ENCODE data around the gene NARF. TPM values are rescaled to one million over a fixed set of nuclear protein-coding genes. Genes with fewer than 3 reads are reported as not detected.
"Not testable (repeated sequence)": the region's sequence is repeated elsewhere in the genome, so short reads cannot be mapped to it uniquely, and the experiment has no call there.

The NARF gene
- total RNA-seq, 1 experiment from 2014 or later = 58.5 TPM

DNA sequence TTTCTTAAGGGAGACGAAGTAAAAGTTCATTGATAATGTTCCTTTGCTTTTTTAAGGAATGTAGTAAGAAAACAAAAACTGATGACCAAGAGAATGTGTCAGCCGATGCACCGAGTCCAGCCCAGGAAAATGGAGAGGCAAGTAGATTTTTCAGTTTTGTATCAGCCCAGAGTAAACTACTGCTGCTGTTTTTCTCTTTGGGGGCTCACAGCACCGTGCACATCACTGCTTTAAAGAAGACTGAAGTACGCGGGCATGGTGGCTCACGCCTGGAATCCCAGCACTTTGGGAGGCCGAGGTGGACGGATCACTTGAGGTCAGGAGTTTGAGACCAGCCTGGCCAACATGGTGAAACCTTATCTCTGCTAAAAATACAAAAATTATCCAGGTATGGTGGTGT, 1.4 kb downstream of the NARF start:
- Histone ChIP-seq H3K36me3 (peaks cover 49% of the 10 kb centered on the region), H3K4me1 (replicated peaks) (peaks cover 14% of the 10 kb centered on the region)
- H3K27ac ChIP-seq; DNase-seq (ENCODE audit: low read depth in 1 of 2, low spot score in 2 of 2); H3K9me3 ChIP-seq (replicated peaks); H3K4me3 ChIP-seq; H3K27me3 ChIP-seq (replicated peaks): not testable (repeated sequence)

DNA sequence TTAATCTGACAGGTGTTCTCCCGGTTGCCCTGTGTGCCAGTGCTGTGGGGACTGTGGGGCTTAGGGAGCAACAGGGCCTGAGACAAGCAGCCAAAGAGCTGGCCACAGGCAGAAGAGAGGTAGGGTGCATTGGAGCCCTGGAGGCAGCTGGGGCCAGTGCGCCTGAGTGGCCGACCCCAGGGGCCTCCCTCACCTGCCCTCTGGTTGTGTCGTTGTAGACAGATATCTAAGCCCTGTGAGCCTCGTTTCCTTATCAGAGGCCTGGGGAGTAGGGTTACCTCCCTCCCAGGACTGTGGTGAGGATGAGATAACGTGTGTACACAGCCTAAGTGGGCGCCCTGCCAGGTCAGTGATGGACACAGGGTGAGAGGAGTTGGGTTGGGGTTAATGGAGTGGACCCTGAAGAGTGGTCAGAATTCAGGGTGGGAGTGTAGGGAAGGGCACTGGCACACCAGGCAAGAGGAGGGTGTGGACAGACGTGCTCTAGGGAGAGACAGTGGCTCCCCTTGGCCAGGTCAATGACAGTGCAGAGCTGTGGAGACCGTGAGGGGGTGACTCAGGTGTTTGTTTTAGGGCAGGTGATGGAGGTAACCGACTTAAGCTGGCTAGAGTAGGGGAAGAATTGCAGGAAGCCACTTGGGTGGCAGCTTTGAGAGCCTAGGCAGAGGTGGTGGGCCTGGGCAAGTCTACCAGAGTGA, 3.4 kb downstream of the NARF start:
- no peak overlapping the region for H3K4me3 ChIP-seq
- no peaks in the 10 kb centered on the region for H3K27me3 ChIP-seq (replicated peaks)
- H3K9me3 ChIP-seq (replicated peaks) = no peaks in the 10 kb centered on the region
- H3K36me3 ChIP-seq = peaks cover 70% of the 10 kb centered on the region
- H3K27ac ChIP-seq = no peak overlapping the region
- no peak for DNase-seq (ENCODE audit: low read depth in 1 of 2, low spot score in 2 of 2)
- peaks cover 14% of the 10 kb centered on the region for H3K4me1 ChIP-seq (replicated peaks)

DNA sequence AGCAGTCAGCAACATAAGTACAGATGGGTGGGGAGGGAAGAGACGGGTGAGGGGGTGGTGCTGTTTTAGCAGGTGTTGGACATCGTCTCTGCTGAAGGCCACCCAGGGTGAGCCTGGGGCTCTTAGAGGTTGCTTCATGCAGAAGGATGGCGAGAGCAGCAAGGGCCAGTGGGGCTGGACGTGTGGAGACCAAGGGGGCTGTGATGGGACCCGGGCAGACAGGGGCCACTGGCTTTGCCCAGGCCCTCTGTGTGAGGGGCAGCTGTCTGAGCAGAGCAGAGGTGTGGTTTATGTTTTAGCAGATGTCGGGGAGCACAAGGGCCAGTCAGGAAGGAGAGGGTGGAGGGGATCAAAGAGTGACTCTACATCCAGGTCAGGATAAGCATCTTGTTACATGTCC, 4.8 kb downstream of the NARF start:
- Histone ChIP-seq H3K4me3 (no peak overlapping the region), H3K4me1 (replicated peaks) (peaks cover 6% of the 10 kb centered on the region), H3K36me3 (peaks cover 78% of the 10 kb centered on the region), H3K27ac (no peak overlapping the region), H3K9me3 (replicated peaks) (no peaks in the 10 kb centered on the region), H3K27me3 (replicated peaks) (no peaks in the 10 kb centered on the region)
- DNase-seq (ENCODE audit: low read depth in 1 of 2, low spot score in 2 of 2) = no peak

DNA sequence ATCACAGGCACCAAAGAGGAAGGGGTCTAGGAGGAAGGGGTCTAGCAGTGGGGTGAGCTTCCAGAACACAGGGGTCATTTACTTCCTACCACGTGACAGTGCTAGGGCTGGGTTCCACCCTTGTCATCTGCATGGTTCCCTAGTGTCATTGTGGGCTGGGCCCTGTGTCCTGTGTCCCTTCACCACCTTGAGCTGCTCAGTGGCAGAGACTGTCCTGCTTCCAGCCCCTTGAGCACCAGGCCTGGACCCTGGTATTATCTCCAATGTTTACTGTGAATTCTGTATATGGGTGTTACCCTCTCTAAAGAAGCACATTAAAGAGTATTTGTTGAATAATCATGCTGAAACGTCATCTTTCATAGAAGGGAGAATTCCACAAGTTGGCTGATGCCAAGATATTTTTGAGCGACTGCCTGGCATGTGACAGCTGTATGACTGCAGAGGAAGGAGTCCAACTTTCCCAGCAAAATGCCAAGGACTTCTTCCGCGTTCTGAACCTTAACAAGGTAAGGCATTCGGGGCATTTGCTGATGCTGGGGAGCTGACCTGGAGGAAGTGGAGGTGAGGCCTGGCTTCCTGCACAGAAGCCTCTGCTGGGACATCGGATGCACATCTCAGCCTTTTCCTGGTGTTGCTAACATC, 5.5 kb downstream of the NARF start:
- peaks cover 81% of the 10 kb centered on the region for H3K36me3 ChIP-seq
- H3K27me3 ChIP-seq (replicated peaks) = no peaks in the 10 kb centered on the region
- no peak overlapping the region for H3K4me3 ChIP-seq
- H3K4me1 ChIP-seq (replicated peaks) = peaks cover 5% of the 10 kb centered on the region
- DNase-seq (ENCODE audit: low read depth in 1 of 2, low spot score in 2 of 2) = no peak
- H3K27ac ChIP-seq = no peak overlapping the region
- H3K9me3 ChIP-seq (replicated peaks) = no peaks in the 10 kb centered on the region

DNA sequence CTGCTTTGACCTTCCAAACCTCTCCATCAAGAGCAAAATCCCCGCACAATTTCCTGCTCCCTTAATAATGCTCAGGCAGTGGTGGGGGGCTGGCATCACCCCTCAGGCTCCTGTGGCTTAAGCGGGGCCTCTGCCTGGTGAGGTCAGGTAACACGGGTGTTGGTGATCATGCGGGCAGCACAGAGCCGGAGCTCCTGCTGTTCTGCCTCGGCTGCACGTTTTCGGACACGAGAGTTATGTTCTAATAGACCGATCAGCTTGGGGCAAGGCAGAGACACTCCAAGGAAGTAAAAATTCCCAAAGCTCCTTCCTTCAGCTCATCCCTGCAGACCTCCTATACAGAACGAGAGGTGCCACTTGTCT, 6.0 kb downstream of the NARF start:
- DNase-seq (ENCODE audit: low read depth in 1 of 2, low spot score in 2 of 2) = no peak
- Histone ChIP-seq H3K36me3 (peaks cover 86% of the 10 kb centered on the region), H3K9me3 (replicated peaks) (no peaks in the 10 kb centered on the region), H3K4me3 (no peak overlapping the region), H3K27ac (no peak overlapping the region), H3K27me3 (replicated peaks) (no peaks in the 10 kb centered on the region), H3K4me1 (replicated peaks) (peaks cover under 1% of the 10 kb centered on the region)

DNA sequence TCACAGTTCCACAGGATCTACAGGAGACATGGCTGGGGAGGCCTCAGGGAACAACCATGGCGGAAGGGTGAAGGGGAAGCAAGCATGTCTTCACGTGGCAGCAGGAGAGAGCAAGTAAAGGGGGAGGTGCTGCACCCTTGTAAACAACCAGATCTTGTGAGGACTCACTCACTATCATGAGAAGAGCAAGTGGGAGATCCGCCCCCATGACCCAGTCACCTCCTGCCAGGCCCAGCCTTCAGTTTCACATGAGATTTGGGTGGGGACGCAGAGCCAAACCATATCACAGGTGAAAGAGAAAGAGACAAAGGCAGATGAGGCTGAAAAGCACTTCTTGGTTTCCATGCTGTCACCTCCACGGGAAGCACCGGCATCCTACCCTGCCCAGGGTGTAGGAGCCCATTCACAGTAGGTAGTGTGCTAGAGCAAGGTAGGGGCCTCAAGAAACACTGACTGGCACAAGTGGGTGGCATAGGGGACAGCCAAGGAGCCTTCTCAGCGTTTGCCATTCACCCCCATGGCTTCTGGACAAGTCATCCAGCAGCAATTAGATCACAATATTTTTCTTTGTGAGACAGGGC, 6.6 kb downstream of the NARF start:
- no peak for DNase-seq (ENCODE audit: low read depth in 1 of 2, low spot score in 2 of 2)
- no peaks in the 10 kb centered on the region for H3K4me1 ChIP-seq (replicated peaks)
- no peaks in the 10 kb centered on the region for H3K27me3 ChIP-seq (replicated peaks)
- H3K9me3 ChIP-seq (replicated peaks) = no peaks in the 10 kb centered on the region
- H3K36me3 ChIP-seq = peaks cover 88% of the 10 kb centered on the region
- H3K27ac ChIP-seq = no peak overlapping the region
- H3K4me3 ChIP-seq = no peak overlapping the region

DNA sequence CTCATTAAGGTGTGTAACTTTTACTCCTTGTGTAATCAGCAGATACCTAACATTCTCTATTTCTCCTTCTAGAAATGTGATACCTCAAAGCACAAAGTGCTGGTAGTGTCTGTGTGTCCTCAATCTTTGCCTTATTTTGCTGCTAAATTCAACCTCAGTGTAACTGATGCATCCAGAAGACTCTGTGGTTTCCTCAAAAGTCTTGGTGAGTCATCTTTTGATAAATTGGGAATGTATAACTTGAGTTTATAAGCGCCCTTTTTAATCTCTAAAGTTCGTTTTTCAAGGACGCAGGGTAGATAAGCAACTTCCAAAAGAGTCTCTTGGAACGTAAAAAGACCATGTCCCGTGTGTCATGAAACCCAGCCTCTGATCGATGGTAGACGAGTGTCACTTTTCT, 10.2 kb downstream of the NARF start:
- Histone ChIP-seq H3K9me3 (replicated peaks) (no peaks in the 10 kb centered on the region), H3K27me3 (replicated peaks) (no peaks in the 10 kb centered on the region), H3K4me1 (replicated peaks) (no peaks in the 10 kb centered on the region), H3K27ac (no peak overlapping the region), H3K36me3 (peaks cover 78% of the 10 kb centered on the region), H3K4me3 (no peak overlapping the region)
- no peak for DNase-seq (ENCODE audit: low read depth in 1 of 2, low spot score in 2 of 2)

DNA sequence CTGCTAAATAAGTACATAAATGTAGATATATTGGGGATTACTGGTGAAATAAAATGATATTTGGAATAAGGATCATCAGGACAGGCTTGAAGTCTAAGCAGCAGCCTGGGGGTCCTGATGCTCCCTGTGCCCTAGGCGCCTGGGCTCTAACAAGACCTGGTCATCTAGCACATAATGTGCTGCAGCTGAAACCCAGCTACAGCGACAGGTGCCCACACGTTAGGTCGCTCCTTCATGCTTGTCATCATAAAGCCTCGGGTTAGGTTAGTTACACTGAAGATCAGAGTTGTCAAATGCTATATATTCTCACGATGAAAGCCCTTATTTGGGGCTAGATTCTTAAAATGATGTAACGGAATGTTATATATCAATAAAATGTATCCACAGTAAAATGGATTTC, 11.5 kb downstream of the NARF start:
- H3K27me3 ChIP-seq (replicated peaks) = no peaks in the 10 kb centered on the region
- no peak overlapping the region for H3K27ac ChIP-seq
- H3K9me3 ChIP-seq (replicated peaks) = no peaks in the 10 kb centered on the region
- H3K4me3 ChIP-seq = no peak overlapping the region
- no peaks in the 10 kb centered on the region for H3K4me1 ChIP-seq (replicated peaks)
- H3K36me3 ChIP-seq = peaks cover 78% of the 10 kb centered on the region
- no peak for DNase-seq (ENCODE audit: low read depth in 1 of 2, low spot score in 2 of 2)

DNA sequence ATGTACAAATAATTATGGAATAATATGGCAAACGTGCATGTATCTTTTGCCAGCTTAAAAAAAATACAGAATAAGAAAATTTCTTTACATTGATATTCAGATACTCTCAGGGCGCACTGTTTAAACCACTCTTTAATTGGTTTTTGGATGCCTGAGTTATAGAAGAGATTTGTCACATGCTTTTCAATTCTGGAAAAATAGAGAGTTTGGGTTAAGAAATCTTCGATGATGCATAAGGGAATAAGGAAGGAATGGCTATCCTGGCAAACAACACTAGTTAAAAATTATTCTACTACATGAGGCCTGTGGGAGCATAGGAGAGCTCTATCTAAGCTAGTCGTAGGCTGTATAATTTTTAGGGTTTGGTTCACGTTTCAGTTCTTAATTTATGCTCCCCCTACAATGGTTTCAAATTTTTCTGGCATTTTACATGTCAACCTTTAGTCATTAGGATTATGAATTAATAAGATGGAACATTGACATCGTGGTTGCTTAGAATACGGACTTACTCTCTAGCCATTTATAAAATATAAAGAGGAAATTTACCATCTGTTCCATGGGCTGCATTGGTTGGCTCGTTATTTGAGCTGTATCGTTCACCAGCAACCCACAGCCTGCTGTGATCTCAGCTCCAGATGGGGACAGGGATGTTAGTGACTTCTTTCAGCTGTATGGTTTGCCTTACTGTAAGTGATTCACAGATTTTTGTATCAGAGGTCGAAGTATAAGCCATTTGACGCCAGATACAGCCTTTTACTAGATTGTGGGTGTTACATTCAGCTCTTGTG, 15.9 kb downstream of the NARF start:
- no peaks in the 10 kb centered on the region for H3K27me3 ChIP-seq (replicated peaks)
- DNase-seq (ENCODE audit: low read depth in 1 of 2, low spot score in 2 of 2) = no peak
- H3K9me3 ChIP-seq (replicated peaks) = no peaks in the 10 kb centered on the region
- peaks cover 75% of the 10 kb centered on the region for H3K36me3 ChIP-seq
- H3K4me1 ChIP-seq (replicated peaks) = no peaks in the 10 kb centered on the region
- H3K27ac ChIP-seq = no peak overlapping the region
- no peak overlapping the region for H3K4me3 ChIP-seq

DNA sequence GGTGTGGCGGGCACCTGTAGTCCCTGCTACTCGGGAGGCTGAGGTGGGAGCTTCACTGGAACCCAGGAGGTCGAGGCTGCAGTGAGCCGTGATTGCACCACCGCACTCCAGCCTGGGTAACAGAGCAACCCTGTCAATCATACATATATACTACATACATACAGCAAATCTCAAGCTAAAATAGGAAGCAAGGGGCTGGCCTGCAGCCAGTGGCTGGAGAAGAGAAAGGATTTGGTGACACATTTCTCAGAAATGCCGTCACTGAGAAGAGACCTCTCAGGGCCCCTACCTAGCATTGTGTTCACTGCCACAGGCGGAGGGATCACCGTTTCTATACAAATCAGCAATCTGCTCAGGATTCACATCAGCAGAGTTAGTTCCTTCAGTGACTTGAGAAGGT, 16.9 kb downstream of the NARF start:
- Histone ChIP-seq H3K27me3 (replicated peaks) (no peaks in the 10 kb centered on the region), H3K27ac (no peak overlapping the region), H3K9me3 (replicated peaks) (no peaks in the 10 kb centered on the region), H3K36me3 (peaks cover 75% of the 10 kb centered on the region), H3K4me3 (no peak overlapping the region), H3K4me1 (replicated peaks) (no peaks in the 10 kb centered on the region)
- DNase-seq (ENCODE audit: low read depth in 1 of 2, low spot score in 2 of 2) = no peak

DNA sequence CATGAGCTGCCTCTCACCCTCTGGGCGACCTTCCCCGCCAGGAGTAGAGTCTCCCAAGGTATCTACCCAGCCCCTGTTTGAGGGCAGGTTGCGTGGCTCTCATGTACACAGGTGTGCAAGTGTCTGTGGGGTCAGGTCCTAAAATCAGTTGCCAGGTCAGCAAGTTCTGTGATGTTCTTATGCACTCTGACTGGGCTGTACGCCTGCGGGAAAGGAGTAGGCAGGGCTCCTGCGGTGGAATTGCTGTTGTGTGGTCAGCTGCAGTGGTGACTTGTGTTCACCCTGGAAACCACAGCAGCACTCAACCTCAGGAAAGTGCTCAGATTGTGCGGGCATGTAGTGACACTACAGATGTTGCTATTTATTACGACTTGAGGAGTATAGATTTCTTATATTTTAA, 19.4 kb downstream of the NARF start:
- Histone ChIP-seq H3K4me1 (replicated peaks) (no peaks in the 10 kb centered on the region), H3K36me3 (peaks cover 92% of the 10 kb centered on the region), H3K27ac (no peak overlapping the region), H3K4me3 (no peak overlapping the region), H3K27me3 (replicated peaks) (no peaks in the 10 kb centered on the region), H3K9me3 (replicated peaks) (no peaks in the 10 kb centered on the region)
- no peak for DNase-seq (ENCODE audit: low read depth in 1 of 2, low spot score in 2 of 2)

DNA sequence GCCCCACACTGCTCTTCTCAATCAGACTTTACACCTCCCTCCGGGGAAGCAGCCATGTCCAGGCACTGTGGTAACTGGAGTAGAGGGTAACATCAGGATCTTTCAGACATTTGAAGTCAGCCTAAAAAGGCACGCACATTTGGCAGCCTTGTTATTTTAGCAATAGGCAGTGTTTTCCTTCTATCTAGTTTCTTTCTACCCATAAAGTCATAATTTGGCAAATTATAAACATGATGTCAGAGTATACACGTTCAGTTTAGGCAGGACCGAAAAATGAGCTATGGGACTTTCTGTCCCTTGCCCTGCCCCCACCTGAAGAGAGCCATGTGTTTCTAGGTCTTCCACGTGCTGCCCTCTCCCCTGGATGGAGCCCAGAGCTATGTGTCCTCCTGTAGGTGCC, 21.1 kb downstream of the NARF start:
- no peak for DNase-seq (ENCODE audit: low read depth in 1 of 2, low spot score in 2 of 2)
- Histone ChIP-seq H3K36me3 (peaks cover 92% of the 10 kb centered on the region), H3K4me3 (no peak overlapping the region), H3K27ac (no peak overlapping the region), H3K9me3 (replicated peaks) (no peaks in the 10 kb centered on the region), H3K4me1 (replicated peaks) (no peaks in the 10 kb centered on the region), H3K27me3 (replicated peaks) (no peaks in the 10 kb centered on the region)

DNA sequence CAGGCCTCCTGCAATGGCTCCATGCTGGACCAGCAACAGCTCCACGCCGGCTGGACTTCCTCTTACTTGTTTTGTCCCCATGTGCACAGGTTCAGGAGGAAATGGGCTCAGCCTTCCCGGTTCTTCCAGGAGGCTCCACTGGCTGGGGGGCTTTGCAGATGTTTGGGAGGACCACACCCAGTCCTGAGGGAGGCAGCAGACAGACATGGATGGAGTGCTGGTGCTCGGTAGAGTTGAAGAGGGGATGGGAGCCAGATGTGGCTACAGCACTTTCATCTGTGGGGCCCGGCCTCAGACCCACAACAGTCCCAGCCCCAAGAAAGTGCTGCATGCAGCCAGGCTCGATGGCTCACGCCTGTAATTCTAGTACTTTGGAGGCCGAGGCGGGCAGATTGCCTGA, 21.8 kb downstream of the NARF start:
- Histone ChIP-seq H3K36me3 (peaks cover 92% of the 10 kb centered on the region), H3K4me3 (no peak overlapping the region), H3K27ac (no peak overlapping the region), H3K9me3 (replicated peaks) (no peaks in the 10 kb centered on the region), H3K27me3 (replicated peaks) (no peaks in the 10 kb centered on the region), H3K4me1 (replicated peaks) (no peaks in the 10 kb centered on the region)
- DNase-seq (ENCODE audit: low read depth in 1 of 2, low spot score in 2 of 2) = no peak

DNA sequence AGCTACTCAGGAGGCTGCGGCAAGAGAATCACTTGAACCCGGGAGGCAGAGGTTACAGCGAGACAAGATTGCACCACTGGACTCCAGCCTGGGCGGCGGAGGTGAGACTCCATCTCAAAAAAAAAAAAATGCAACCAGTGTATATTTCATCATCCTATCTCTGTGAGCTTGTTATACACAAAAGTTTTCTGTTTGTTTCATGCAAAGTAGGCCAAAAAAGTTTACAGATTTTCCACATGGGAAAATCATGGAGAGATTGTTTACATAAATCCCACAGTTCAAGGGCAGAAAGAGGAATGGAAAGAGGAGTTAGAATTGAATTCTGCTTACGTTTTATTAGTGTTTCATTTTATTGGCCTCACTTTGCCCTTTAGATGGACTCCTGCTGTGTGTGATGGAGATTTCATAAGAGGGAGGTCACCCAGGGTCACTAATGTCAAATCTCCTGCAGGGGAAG, 24.7 kb downstream of the NARF start:
- Histone ChIP-seq H3K4me3 (no peak overlapping the region), H3K27ac (no peak overlapping the region), H3K27me3 (replicated peaks) (no peaks in the 10 kb centered on the region), H3K9me3 (replicated peaks) (no peaks in the 10 kb centered on the region), H3K4me1 (replicated peaks) (no peaks in the 10 kb centered on the region), H3K36me3 (peaks cover 94% of the 10 kb centered on the region)
- no peak for DNase-seq (ENCODE audit: low read depth in 1 of 2, low spot score in 2 of 2)

Data from SJSA1 (cell line).